NCI-H345 treated with DMSO at 0.1 percent for 48 hours (cell line): ENCODE data around the gene RGL3.
"Not testable (repeated sequence)": the region's sequence is repeated elsewhere in the genome, so short reads cannot be mapped to it uniquely, and the experiment has no call there.

Source experiments
- DNase-seq: peaks from one replicate; lab custom pipeline; 2025; ENCODE audit not compliant: unreplicated experiment; lab: John Stamatoyannopoulos, UW

Gene RGL3

DNA sequence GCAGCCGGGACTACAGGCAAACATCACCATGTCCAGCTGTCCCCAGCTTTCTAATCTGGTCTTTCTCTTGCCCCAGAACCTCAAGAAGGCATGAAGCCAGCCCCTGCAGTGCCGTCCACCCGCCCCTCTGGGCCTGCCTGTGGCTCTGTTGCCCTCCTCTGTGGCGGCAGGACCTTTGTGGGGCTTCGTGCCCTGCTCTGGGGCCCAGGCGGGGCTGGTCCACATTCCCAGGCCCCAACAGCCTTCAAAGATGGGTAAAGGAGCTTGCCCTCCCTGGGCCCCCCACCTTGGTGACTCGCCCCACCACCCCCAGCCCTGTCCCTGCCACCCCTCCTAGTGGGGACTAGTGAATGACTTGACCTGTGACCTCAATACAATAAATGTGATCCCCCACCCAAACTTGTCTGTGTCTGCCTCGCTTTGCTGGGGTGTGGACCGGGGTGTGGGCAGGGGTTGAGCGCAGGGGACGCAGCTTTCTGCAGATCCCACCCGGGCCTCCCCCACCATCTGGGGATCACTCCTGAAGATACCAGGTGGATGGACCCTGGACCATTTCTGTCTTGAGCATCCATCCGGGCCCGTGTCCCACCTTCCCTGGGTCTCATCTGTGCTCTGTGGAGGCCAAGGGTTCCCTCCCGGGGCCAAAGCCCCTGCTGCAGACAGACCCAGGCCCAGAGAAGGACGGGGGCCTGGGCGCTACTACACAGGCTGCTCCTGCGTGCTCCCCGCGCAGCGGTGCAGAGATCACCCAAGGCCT, 31.6 kb upstream of the RGL3 start:
- no peak for DNase-seq

GRCh38 chr19:11448923-11449554, 29.9 kb upstream of the RGL3 start:
- no peak for DNase-seq

- DNase-seq = no peak
These were observed 29.3 kb upstream of the RGL3 start for GRCh38 chr19:11448410-11448809.

DNA sequence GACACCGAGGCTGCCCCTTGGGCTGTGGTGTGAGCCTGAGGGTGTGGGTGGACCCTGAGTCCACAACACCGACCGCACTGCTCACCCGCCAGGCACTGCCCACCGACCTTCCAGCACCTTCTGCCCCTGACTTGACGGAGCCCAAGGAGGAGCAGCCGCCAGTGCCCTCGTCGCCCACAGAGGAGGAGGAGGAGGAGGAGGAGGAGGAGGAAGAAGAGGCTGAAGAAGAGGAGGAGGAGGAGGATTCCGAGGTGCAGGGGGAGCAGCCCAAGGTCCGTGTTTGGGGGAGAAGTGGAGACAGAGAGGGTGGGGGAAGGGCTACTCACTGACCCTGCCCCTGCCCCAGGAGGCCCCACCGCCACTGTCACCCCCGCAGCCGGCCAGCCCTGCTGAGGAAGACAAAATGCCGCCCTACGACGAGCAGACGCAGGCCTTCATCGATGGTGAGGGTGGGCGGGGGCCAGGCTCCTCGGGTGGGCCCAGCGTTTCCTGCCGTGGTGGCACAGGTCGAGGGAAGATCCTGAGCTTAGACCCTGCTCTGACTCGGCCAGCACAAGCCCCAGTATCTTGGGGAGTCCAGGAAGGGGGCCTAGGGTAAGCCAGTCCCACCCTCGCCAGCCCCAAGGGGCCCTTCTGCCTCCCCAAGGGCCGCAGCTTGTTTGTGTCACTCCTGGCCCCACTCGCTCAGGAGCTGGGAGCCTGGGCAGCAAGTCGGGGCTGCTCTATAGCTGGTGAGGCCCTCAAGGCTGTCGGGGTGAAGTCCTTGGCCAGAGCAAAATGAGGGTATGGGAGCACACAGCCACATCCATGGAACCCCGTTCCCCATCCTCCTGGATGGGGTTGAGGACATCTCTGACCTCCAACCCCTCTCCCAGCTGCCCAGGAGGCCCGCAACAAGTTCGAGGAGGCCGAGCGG, 28.5 kb upstream of the RGL3 start:
- DNase-seq = no peak

DNA sequence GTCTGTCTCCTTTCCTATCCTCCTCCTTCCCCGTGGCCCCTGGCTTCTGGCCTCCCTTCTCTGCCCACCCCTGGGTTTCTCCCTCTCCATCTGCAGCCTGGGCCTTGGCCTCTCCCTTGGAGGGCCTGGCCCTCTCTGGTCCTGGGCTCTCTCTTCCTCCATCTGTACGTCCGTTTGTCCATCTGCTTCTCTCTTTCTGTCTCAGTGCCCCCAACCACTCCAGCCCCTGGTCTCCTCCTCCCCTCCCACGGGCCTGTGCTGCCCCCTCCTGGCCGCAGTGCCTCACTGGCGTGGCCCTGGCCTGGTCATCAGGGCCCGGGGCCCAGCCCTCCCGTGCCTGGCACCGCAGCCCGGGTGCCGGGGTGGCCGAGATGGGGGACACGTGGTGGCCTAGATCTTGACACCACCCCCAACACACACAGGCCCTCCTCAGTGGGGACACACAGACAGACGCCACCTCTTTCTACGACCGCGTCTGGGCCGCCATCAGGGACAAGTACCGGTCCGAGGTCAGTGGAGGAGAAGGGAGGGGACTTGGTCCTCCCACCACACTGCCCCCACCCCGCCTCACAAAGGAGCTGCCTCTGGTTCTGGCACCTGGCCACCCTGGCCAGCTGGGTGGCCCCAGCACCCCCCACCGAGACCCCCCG, 27.7 kb upstream of the RGL3 start:
- no peak for DNase-seq

- no peak for DNase-seq
These were observed 27.1 kb upstream of the RGL3 start for GRCh38 chr19:11446271-11446651.

DNA sequence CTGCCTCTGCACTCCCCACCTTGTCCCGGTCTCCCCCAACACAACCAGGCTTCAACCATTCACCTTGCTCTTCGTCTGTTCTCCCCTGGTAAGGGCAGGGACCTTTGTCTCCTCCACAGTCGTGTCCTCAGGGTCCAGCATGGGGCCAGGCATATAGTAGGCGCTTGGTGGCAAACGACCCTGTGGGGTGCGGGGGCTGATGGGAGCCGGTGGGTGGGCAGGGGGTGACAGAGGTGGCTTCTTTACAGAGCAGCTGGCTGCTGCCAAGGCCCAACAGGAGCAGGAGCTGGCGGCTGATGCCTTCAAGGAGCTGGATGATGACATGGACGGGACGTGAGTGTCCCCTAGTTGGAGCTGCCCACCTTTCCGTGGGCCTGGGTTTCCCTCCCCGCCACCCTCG, 26.0 kb upstream of the RGL3 start:
- DNase-seq = no peak

- DNase-seq = no peak
These were observed 24.9 kb upstream of the RGL3 start for GRCh38 chr19:11444059-11444458.

DNA sequence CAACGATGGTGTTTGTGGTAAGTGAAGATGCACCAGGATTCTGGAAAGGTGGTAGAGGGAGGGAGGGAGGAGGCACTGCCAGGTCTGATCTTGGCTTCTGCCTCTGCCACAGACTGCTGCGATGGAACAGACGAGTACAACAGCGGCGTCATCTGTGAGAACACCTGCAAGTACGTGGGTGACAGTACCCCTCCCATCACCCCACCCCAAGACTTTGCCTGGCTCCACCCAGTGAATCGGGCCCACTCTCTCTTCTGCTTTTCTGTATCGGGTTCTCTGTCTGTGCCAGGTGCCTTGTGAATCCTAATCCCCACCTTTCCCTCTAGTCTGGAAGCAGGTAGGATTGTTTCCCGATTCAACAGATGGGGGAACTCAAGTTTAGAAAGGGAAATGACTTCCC, 18.8 kb upstream of the RGL3 start:
- no peak for DNase-seq

DNA sequence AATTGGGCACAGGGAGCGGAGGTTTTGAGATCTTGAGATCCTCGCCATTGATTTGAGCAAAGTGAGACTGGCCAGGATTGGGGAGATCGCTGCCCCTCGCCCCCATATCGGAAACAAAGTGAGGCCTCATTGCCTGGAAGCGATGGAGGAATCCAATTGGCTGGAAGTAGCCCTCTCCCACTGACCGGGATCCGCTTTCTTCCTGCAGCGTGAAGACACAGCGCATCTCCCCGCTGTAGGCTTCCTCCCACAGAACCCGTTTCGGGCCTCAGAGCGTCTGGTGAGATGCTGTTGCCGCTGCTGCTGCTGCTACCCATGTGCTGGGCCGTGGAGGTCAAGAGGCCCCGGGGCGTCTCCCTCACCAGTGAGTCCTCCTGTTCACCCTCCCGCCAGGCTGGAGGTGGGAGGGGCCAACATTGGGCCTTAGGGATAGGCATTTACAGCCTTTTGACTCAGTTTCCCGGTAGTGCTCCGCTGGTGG, 16.8 kb upstream of the RGL3 start:
- no peak for DNase-seq

DNA sequence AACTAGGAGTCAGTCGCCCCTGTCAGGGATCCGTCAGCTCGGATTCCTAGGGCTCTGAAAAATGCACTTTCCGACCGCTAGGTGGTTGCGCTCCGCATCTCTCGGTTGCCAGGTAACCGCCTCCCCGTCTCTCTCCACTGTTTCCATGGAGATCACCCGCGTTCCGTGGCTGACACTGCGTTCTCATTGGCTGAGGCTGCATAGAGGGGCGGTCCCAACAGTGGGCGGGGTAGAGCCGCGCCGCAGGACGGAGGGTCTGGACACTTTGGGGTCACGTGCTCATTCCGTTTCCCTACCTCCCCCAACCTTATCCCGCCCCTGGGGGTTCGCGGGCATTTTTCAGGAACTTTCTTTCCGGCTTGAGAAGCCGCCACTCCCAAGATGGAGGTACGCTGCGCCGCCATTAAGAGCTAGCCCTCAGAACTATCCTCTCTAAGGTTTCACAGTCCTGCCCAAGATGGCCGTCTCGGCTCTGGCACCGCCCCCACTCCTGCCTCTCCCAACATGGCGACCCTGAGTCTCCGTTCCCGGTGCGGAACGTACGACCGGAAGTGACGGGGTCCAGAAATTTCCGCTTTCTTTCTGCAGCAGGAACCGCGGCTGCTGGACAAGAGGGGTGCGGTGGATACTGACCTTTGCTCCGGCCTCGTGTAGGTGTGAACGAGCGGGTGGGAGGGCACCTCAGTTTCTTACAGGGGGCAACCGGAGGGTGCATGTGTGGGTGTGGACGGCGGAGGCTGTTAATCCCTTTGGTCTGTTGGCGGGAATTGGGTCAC, 16.1 kb upstream of the RGL3 start, which contains the start of the genes ODAD3 and PRKCSH:
TSS of gene ODAD3 (minus strand) at position 65 of the 776 bp plus-strand sequence. CDS start 105 bp downstream, outside the sequence.
TSS of gene PRKCSH (plus strand) at position 579 of the 776 bp plus-strand sequence. CDS start 483 bp downstream, outside the sequence.
- DNase-seq = peak; percentile 81

- DNase-seq = no peak
These were observed 15.6 kb upstream of the RGL3 start for GRCh38 chr19:11434703-11435056.

GRCh38 chr19:11433526-11433925, 14.4 kb upstream of the RGL3 start:
- DNase-seq = not testable (repeated sequence)

DNA sequence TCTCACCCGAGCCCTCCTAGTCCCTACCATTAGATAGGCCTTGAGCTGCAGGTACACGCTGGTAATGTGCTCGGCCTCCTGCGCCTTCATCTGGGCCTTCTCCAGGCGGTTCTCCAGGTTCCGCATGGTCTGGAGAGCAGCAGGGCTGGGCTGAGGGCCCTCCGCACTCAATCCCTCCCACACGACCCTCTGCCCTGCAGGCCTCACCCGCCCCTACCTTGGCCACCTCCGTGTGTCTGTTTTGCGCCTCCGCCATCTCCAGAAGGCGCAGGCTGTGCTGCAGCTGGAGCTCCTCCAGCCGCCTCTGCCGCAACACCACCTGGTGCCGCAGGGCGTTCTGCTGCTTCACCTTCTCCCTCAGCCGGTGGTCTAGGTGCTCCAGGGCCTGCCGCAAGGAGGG, 7.5 kb upstream of the RGL3 start:
- no peak for DNase-seq

DNA sequence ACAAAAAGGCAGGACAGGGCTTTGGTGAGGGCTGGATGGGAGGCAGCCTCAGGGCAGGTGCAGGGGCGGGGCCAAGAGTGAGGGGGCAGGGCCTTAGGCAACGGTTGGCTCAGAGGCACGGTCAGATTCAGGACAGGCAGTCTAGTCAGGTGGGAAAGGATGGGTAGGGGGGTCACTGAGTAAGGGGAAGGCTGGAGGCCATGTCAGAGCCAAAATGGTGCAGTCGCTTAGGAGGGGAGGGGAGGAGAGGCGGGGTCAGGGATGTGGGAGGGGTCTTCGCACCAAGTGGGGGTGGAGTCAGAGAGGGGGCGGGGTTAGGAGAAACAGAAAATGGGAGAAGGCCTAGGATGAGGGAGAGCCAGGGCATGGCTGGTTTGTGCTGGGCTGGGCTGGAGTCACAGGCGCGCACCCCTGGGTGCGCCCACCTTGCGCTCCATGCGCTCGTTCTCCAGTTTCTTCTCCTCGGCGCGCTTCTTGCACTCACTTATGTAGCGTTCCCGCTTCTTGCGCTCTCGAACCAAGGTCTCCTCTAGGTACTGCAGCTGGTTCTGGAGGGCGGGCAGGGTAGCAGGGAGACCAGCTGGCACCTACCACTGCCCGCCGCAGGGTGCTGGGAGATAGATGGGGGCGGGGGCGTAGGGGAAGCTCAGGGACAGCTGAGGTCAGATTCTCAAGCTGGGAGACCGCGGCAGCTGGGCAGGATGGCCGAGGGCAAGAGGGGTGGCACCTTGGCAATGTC, 6.8 kb upstream of the RGL3 start:
- DNase-seq = no peak

GRCh38 chr19:11423791-11424181, 4.7 kb upstream of the RGL3 start:
- no peak for DNase-seq

- DNase-seq = no peak
These were observed 4.2 kb upstream of the RGL3 start for GRCh38 chr19:11423164-11423790.

DNA sequence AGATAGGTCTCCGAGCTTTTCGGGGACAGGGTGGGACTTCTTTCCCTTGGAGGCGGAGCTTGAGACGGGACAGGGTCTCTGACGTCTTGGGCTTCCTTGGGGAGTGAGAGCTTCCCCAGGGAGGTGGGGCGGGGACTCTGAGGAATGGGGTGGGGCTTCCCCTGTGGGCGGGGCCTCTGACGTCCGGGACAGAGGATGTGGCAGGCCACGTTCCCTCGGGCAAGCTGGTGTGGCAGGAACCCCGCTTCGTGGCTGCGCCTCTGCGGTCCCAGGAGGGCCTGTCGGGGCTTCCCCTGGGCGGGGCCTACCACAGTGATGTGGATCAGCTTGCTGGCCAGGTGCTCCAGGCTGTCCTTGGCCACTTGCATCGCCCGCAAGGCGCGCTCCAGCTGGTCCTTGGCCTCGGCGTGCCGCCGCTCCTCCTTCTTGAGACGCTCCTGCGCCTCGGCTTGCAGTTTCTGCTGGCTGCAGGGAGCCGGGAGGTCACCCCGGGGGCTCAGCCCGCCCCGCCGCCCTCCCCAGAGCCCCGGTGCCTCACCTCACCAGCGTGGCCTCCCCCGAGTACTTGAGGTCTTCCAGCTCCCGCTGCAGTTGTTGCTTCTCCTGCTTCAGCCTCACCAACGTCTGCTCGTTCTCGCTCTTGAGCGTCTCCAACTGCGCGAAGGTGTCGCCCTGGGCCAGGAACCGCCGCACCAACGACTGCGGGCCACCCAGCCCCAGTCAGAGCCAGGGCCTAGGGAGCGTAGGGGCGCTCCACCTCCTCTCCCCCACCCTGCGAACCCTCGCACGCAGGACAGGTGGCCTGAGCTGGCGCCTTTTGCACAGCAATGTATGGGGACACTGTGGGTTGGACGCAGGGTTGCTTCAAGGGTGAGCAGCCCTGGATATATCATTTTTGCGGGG, 3.3 kb upstream of the RGL3 start:
- DNase-seq = no peak
